ENCODE data around the gene TEX101.
A peak's percentile ranks its signal among the peaks of the same experiment; 100 is the strongest.

The TEX101 gene

GRCh38 chr19:43460362-43461016 is 45.8 kb downstream of the TEX101 start:
- ChIA-PET POLR2A (interaction anchor here (0.6 to 1.0 kb wide), 2 partner anchors 11 to 59 kb away, joined by 3 read pairs; no protein-coding TSS in a partner anchor), CTCF (interaction anchor here (0.7 to 0.9 kb wide), 2 partner anchors 13 to 202 kb away, joined by 3 read pairs; no protein-coding TSS in a partner anchor)
- no peak for DNase-seq (ENCODE audit: extremely low spot score)
- TF ChIP-seq BHLHE40 (IDR thresholded peaks at IDR 0.05; ENCODE audit: borderline replicate concordance) (no peak), L3MBTL2 (conservative IDR thresholded peaks at IDR 0.05) (no peak), FOXK2 (IDR thresholded peaks at IDR 0.05) (no peak), ARNT (IDR thresholded peaks at IDR 0.05) (no peak), SUZ12 (IDR thresholded peaks at IDR 0.05) (no peak), SP1 (IDR thresholded peaks at IDR 0.05) (no peak), HDGF (IDR thresholded peaks at IDR 0.05; ENCODE audit: borderline replicate concordance) (no peak), ELF4 (IDR thresholded peaks at IDR 0.05) (no peak), CTBP1 (IDR thresholded peaks at IDR 0.05; ENCODE audit: borderline replicate concordance) (no peak), ZNF384 (IDR thresholded peaks at IDR 0.05) (no peak), LEF1 (IDR thresholded peaks at IDR 0.05; ENCODE audit: borderline replicate concordance) (no peak), FOXM1 (IDR thresholded peaks at IDR 0.05; ENCODE audit: borderline replicate concordance) (no peak), NFRKB (IDR thresholded peaks at IDR 0.05) (no peak)

- ChIA-PET CTCF (no interaction called here), POLR2A (no interaction called here)
- TF ChIP-seq BHLHE40 (IDR thresholded peaks at IDR 0.05; ENCODE audit: borderline replicate concordance) (no peak), FOXA1 (IDR thresholded peaks at IDR 0.05) (no peak), FOXM1 (IDR thresholded peaks at IDR 0.05; ENCODE audit: borderline replicate concordance) (no peak), SP1 (IDR thresholded peaks at IDR 0.05) (no peak), SUZ12 (IDR thresholded peaks at IDR 0.05) (no peak), ELF4 (IDR thresholded peaks at IDR 0.05) (no peak)
- DNase-seq (ENCODE audit: extremely low spot score), result no peak
These were observed 46.6 kb downstream of the TEX101 start for GRCh38 chr19:43461303-43461702.

- CTCF ChIA-PET, result no interaction called here
- DNase-seq (ENCODE audit: extremely low spot score), result no peak
- POLR2A ChIA-PET, result interaction anchor here (1.0 to 2.1 kb wide), 2 partner anchors 13 to 42 kb away, joined by 3 to 11 read pairs; partner anchors contain the start of gene PHLDB3
- TF ChIP-seq BHLHE40 (IDR thresholded peaks at IDR 0.05; ENCODE audit: borderline replicate concordance) (no peak), SUZ12 (IDR thresholded peaks at IDR 0.05) (no peak), SP1 (IDR thresholded peaks at IDR 0.05) (no peak), L3MBTL2 (conservative IDR thresholded peaks at IDR 0.05) (no peak), NFRKB (IDR thresholded peaks at IDR 0.05) (no peak), ZNF384 (IDR thresholded peaks at IDR 0.05) (no peak), TARDBP (IDR thresholded peaks at IDR 0.05) (no peak), ELF4 (IDR thresholded peaks at IDR 0.05) (no peak), CTBP1 (IDR thresholded peaks at IDR 0.05; ENCODE audit: borderline replicate concordance) (no peak), FOXK2 (IDR thresholded peaks at IDR 0.05) (no peak), ARNT (IDR thresholded peaks at IDR 0.05) (no peak), FOXM1 (IDR thresholded peaks at IDR 0.05; ENCODE audit: borderline replicate concordance) (no peak)
These were observed 47.7 kb downstream of the TEX101 start for GRCh38 chr19:43462383-43462782.

- ChIA-PET POLR2A (interaction anchor here (1.0 to 2.1 kb wide), 2 partner anchors 12 to 41 kb away, joined by 3 to 11 read pairs; partner anchors contain the start of gene PHLDB3), CTCF (interaction anchor here (1.1 kb wide), 1 partner anchor 16 kb away, joined by 4 read pairs; no protein-coding TSS in a partner anchor)
- TF ChIP-seq L3MBTL2 (conservative IDR thresholded peaks at IDR 0.05), result peak; percentile 65
- TF ChIP-seq CTBP1 (IDR thresholded peaks at IDR 0.05; ENCODE audit: borderline replicate concordance), result no peak
- no peak for DNase-seq (ENCODE audit: extremely low spot score)
These were observed 48.2 kb downstream of the TEX101 start for GRCh38 chr19:43462785-43463380.

- POLR2A ChIA-PET, result interaction anchor here (0.8 to 2.1 kb wide), 3 partner anchors 12 to 41 kb away, joined by 3 to 11 read pairs (median 3); partner anchors contain the start of gene PHLDB3
- CTCF ChIA-PET, result interaction anchor here (0.7 to 1.1 kb wide), 2 partner anchors 16 to 69 kb away, joined by 3 to 4 read pairs; no protein-coding TSS in a partner anchor
- DNase-seq (ENCODE audit: extremely low spot score), result peak; percentile 99
- TF ChIP-seq L3MBTL2 (conservative IDR thresholded peaks at IDR 0.05), result no peak
- TF ChIP-seq FOXA1 (IDR thresholded peaks at IDR 0.05), result no peak
- TF ChIP-seq HDGF (IDR thresholded peaks at IDR 0.05; ENCODE audit: borderline replicate concordance), result peak; percentile 18; the same call in 1 of the 2 replicates
- TF ChIP-seq TARDBP (IDR thresholded peaks at IDR 0.05), result no peak
- peak; percentile 73 for TF ChIP-seq PKNOX1 (IDR thresholded peaks at IDR 0.05)
- TF ChIP-seq NFRKB (IDR thresholded peaks at IDR 0.05), result no peak
- TF ChIP-seq LEF1 (IDR thresholded peaks at IDR 0.05; ENCODE audit: borderline replicate concordance), result no peak
- TF ChIP-seq CTBP1 (IDR thresholded peaks at IDR 0.05; ENCODE audit: borderline replicate concordance), result no peak
- peak; percentile 58; the same call in 1 of the 2 replicates for TF ChIP-seq SP1 (IDR thresholded peaks at IDR 0.05)
- no peak for TF ChIP-seq SUZ12 (IDR thresholded peaks at IDR 0.05)
These were observed 48.9 kb downstream of the TEX101 start for GRCh38 chr19:43463381-43464133.

- ChIA-PET CTCF (interaction anchor here (0.7 kb wide), 1 partner anchor 68 kb away, joined by 3 read pairs; no protein-coding TSS in a partner anchor), POLR2A (interaction anchor here (0.8 to 2.1 kb wide), 2 partner anchors 11 to 40 kb away, joined by 3 to 11 read pairs; partner anchors contain the start of gene PHLDB3)
- TF ChIP-seq SP1 (IDR thresholded peaks at IDR 0.05) (no peak), ELF4 (IDR thresholded peaks at IDR 0.05) (no peak), FOXA1 (IDR thresholded peaks at IDR 0.05) (no peak), L3MBTL2 (conservative IDR thresholded peaks at IDR 0.05) (no peak), LEF1 (IDR thresholded peaks at IDR 0.05; ENCODE audit: borderline replicate concordance) (no peak), ARNT (IDR thresholded peaks at IDR 0.05) (no peak), FOXM1 (IDR thresholded peaks at IDR 0.05; ENCODE audit: borderline replicate concordance) (no peak)
- peak; percentile 71 for DNase-seq (ENCODE audit: extremely low spot score)
These were observed 49.6 kb downstream of the TEX101 start for GRCh38 chr19:43464134-43464775.
